Brain pericyte (primary cell): ENCODE data around the gene ZNF790.
"Not testable (repeated sequence)": the region's sequence is repeated elsewhere in the genome, so short reads cannot be mapped to it uniquely, and the experiment has no call there.

Experiments
- DNase-seq: peaks from one replicate; pipeline ENCODE4 v3.0.0-alpha.2; 2012; ENCODE audit warnings: low read depth, low spot score

The ZNF790 gene

DNA sequence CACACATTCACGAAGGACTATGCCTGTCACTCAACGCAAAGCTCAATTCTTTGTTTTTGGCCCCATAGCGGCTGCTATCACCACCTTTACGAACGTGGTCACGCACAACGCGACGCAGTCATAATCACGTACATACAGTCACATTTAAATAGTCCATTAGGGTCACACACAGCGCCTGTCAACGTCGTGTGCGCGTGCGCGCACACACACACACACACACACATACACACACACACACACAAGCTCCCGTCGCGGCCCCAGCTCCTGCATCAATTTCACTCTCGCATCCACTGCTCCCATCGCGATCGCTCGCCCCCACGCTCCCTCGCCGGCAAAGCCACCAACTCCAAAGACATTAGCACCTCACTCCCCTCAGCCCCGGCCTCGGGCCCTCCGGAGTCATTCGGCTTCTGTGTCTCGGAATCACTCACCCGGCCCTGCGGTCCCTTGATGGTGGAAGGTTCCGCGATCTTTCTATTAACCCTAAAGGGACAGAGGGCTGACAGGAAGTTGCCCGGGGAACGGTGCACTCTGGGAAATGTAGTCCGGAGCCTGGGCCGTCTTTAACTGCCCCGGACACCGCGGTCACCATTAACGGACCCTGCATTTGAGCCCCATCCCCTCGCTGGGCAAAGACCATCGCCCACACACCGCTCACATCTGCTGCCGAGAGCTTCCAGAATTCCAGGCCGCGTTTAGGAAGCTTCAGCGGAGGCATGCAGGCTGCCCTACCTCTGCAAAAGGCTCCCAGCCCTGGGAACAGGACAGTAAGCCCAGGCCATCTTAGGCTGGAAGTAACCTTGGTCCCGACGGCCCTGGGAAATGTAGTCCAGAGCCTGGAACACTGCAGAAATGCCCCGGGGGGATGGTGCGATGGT lies at the start of gene ZNF790:
TSS of gene ZNF790 (minus strand) at position 482 of the 878 bp plus-strand sequence. CDS start 12,768 bp downstream, outside the sequence.
- peak; percentile 68 for DNase-seq

DNA sequence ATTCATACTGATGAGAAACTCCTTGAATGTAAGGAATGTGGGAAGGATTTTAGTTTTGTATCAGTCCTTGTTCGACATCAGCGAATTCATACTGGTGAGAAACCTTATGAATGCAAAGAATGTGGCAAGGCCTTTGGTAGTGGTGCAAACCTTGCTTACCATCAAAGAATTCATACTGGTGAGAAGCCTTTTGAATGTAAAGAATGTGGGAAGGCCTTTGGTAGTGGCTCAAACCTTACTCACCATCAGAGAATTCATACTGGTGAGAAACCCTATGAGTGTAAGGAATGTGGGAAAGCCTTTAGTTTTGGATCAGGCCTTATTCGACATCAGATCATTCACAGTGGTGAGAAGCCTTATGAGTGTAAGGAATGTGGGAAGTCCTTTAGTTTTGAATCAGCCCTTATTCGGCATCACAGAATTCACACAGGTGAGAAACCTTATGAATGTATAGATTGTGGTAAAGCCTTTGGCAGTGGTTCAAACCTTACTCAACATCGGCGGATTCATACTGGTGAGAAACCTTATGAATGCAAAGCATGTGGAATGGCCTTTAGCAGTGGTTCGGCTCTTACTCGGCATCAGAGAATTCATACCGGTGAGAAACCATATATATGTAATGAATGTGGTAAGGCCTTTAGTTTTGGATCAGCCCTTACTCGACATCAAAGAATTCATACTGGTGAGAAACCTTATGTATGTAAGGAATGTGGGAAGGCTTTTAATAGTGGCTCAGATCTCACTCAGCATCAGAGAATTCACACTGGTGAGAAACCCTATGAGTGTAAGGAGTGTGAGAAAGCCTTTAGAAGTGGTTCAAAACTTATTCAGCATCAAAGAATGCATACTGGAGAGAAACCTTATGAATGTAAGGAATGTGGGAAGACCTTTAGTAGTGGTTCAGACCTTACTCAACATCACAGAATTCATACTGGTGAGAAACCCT lies 39.1 kb upstream of the ZNF790 start:
- no peak for DNase-seq

DNA sequence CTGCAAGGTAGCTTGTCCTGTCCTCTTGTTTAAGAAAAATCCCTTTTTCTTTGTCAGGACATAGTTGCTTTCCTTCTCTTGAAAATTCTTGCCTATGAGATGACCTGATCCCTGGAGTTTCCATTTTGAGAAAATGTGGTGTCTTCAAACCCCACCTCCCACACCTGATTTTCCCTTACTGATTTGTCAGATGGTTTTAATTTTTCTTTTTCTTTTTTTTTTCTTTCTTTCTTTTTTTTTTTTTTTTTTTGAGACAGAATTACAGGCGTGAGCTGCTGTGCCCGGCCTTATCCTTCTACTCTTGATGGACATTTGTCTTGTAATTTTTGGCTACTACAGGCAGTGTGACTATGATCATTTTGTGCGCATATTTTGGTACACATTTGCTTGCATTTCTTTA lies 13.7 kb upstream of the ZNF790 start:
- no peak for DNase-seq

DNA sequence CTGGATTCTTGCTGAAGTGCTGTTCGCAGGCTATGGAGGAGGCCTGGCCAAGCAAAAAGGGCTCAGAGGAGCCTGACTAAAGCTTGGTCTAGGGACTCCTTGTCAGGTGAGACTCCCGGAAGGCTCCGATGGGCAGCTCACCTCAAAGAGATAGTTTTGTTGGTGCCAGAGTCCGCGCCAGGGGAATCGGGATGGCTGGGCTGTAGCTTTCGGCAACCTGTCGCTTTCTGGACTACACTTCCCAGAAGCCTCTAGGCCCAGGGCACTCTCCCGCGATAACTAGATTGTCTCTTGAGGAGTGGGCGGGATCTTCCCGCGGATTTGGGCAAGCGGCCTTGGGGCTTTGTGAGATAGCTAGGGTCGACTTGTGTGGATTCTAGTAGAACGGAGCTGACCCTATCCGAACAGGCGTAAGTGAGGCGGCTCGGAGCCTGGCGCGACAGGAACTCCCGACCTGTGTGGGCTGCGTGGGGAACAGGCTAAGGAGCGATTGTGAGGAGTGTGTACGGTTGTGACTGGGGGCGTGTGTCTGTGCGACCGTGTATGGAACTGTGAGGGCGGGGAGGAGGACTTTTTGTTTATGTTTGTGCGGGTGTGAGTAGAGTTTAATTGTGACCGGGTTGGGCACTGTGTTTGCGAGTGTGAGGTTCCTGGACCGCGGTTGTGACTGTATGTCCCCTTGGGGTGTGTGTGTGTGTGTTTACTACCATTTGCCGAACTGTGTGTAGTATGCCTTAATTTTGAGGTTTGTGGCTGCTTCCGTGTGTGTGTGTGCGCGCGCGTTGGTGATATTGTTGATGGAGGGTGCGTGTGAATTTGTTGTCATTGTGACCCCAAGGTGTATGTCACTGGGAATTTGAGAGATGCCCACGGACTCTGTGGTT lies 12.6 kb upstream of the ZNF790 start, which contains the start of gene ZNF345:
TSS of gene ZNF345 (plus strand) at position 318 of the 884 bp plus-strand sequence. CDS start 25,955 bp downstream, outside the sequence.
- DNase-seq = peak; percentile 84

DNA sequence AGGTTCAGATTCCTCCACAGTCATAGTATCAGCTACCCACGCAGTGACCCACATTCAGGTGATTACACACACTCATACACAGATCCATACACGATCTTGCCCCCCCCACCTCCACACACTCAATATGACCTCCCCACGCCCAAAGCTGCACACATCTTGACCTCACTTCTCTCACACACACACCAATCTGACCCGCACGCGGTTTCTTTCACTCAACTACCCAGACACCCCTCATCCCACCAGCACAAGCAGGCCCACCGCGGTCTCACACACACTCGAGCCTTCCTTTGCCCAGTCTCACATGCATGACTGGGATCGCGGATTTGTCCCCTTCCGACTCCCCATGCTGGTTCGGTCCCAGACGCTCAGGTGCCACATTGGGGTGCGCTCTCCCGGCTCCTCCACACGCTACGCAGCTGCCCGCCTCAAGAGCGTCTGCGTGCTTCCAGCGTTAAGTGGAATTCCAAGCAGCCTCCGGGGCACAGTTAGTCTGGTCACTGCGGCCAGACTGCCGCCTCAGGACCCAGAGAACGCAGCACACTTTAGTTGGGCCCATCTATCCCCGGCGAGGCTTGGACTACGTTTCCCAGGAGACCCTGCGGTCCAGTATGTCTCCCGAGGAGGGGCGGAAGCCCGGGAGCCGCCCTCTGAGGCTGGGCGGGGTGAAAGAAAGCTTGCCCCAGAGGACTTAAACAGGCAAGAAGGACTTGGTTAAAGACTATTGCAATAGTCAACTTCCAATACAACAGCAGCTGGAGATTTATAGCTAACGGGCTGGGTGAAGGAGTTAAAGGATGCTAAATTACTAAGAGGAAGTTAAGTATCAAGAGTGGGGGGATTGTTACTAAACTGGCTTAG lies 11.7 kb upstream of the ZNF790 start:
- no peak for DNase-seq

DNA sequence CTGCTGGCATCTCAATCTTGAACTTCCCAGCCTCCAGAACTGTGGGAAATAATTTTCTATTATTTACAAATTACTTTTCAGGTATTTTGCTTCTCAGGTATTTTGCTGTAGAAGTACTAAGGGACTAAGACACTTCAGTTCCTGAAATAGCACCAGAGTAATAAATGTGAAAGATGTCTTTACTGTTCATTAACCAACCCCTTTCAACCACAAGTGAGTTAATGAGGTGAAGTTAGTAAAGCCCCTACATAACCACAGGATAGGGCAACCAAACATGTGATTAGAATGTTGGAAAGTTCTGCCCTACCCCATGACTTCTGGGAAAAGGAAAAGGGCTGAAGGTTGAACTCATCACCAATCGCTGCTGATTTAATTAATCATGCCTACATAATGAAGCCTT lies 9.8 kb upstream of the ZNF790 start:
- no peak for DNase-seq

DNA sequence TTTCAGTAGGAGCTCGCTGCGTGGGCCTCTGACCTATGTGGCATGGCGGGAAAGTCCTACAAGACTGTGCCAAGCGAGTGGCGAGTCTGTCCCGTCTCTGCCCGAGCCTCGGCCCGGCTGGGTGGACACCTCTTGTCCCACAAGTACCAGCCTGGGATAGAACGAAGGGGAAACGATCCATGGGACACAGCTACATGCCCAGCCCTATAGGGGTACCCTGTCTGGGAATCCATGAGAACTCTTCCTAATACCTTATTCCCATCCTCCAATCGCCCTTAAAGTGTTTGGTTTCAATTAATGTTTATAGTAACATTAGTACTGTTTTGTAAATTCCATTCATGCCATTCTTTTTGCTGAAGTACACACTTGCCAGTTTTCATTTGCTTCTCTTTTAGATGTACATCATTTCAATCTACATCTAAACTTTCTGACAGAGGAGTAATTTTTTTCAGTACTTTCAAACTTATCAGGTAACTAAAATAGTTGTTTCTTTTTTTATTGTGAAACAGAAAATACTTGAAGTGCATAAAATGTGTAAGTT lies 667 bp upstream of the ZNF790 start:
- no peak for DNase-seq

DNA sequence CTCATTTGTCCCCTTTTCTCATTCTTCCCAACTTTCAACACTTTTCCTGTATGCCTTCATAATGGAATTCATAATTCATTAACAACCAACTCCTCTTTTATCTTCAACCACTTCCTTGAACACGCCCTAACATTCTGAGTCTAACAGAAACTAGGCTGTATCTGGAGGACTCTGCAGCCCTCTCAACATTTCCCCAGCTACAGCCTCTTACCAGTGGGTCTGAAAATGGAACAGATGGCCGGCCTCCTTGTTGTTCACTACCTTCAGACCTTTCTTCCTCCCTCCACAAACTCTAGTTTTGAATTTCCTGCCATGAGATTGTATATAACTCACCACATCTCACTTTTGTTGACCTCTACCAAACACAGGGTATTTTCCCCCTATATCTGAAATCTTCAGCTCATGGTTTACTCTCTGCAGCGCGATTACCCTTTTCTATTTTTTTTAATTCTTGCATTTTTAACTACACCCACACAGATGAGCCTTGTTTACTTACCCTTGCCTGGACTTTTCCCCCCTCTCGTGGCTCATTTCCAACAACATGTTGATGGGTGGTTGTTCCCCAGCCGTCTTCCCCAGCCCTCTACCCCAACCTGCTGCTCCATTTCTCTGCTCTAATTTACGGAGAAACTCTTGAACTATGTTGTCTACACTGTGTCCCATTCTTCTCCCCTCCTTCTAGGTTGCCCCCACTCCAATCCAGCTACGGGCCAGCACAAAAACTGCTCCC lies 846 bp downstream of the ZNF790 start:
- DNase-seq = no peak

DNA sequence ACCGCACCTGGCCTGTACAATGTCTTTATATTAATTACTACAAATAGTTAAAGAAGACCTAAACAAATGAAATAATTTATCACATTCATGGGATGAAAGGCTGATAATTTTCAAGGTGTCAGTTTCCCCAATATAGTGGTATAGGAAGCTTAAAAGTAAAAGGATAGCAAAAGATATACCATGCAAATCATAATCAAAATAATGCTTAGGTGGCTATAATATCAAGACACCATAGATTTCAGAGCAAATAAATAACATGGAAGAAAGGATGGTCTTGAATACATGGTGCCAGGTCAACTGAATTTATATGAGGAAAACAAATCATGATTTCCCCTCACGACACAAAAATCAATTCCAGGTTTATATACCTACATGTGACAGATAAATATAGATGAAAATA lies 4.8 kb downstream of the ZNF790 start:
- no peak for DNase-seq

DNA sequence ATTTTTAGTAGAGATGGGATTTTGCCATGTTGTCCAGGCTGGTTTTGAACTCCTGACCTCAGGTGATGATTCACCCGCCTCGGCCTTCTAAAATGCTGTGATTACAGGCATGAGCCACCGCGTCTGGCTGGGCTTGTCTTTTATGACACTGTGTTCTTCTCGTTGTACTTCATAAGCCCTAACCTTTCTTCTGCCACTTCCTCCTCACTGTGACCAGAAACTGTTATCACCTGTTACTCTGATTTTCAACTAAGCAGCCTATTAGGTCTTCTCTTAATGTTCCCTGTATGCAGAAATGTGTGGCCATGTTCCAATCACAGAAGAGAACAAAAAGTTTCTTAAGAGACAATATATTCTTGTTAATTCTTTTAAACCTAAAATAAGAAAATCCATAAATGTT lies 16.4 kb downstream of the ZNF790 start:
- DNase-seq = no peak

DNA sequence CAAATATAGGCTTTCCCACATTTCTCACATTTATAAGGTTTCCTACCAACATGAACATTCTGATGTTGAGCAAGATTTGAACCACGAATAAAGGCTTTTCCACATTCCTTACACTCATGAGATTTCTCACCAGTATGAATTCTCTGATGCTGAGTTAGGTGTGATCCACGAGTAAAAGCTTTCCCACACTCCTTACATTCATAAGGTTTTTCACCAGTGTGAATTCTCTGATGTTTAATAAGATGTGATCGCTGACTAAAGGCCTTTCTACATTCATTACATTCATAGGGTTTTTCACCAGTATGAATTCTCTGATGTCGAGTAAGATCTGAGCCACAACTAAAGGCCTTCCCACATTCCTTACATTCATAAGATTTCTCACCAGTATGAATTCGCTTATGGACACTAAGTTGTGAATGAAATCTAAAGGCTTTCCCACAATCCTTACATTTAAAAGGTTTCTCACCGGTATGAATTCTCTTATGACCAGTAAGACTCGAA lies 19.0 kb downstream of the ZNF790 start:
- DNase-seq = no peak

DNA sequence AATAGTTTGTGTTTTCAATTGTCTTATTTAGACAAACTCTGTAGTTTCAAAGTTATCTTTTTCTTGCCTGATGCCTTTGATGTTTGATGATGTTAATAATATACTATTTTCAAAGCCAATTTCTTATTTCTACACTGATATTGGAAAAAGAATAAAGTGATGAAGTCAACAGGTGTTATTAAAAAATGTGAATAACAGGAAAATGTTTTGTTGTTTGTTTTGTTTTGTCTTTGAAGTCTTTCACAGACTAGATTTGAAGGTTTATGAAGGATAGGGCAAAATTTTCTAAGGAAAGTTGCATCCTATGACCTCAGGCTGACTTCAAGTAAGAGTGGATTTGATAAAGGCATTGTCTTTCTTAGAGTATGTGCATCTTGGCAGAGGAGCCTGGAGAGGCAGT lies 31.2 kb downstream of the ZNF790 start:
- no peak for DNase-seq

DNA sequence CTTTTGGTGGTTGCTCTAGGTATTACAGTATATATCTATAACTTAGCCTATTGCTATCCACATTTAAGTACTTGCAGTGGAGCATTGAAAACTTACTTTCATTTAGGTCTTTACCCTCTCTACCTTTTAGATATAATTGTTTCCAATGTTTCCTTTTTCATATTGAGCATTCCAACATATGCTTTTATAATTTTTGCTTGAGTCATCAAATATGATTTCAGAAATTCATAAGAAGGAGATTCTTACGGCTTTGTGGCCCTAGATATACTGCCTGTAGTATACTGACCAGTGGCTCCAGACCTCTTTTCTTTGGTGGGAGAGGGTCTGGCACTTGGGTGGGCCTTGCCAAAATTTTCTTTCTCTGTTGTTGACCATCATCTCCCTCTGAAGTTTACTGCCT lies 32.8 kb downstream of the ZNF790 start:
- DNase-seq = no peak

DNA sequence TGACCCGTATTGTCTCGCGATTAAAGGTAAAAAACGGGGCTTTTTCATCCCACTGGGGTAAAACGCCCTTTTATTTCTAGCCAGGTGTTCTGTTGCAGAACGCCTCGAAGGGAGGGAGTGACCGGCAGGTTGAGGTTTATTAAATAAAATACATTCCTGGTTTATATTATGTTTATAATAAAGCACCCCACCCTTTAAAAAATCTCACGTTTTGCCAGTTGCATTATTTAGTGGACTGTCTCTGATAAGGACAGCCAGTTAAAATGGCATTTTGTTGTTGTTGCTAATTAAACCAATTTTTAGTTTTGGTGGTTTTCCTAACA lies 40.4 kb downstream of the ZNF790 start:
- no peak for DNase-seq

DNA sequence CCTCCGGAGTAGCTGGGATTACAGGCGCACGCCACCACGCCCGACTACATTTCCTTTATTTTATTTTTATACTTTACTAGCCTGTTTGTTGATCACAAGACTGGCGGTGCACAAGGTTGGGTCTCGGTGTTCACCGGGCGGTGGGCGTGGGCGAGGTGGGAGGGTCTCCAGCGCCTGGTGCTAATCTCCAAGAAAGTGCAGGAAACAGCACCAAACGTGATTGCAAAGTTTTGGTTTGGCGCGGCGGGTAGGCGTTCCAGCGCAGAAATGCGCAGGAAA lies 41.5 kb downstream of the ZNF790 start:
- no peak for DNase-seq

DNA sequence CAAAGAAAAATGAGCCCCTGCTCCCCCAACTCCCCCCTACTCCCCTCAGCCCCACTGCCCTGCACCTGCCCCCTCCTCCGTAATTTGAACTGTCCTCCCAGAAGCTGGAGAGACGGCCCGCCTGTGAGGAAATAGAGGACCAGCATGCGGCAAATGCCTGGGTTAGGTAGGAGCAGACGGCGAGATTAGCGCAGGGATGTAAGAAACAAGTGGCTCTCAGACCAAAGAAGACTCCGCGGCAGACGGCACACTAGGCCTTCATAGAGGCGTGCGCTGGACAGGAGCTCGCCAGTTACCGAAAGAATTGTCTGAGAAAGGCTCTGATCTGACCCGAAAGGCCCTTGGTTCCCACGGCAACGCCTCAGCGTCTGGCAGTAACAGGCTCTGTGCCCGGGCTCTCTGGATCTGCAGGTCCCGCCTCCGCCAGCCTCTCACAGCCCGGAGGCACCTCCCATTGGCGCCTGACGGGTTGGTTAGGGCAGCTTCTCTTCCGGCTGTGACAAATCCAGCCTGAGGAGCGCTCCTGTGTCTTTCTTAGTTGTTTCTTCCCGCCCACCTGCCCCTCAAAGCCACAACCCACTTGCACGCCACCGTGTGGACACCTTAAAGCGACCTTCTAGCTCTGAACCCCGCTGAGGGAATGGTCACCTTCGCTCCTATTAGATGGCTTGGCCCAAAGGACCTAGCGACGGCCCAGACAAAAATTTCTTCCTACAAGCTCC lies 46.6 kb downstream of the ZNF790 start:
- DNase-seq = not testable (repeated sequence)

DNA sequence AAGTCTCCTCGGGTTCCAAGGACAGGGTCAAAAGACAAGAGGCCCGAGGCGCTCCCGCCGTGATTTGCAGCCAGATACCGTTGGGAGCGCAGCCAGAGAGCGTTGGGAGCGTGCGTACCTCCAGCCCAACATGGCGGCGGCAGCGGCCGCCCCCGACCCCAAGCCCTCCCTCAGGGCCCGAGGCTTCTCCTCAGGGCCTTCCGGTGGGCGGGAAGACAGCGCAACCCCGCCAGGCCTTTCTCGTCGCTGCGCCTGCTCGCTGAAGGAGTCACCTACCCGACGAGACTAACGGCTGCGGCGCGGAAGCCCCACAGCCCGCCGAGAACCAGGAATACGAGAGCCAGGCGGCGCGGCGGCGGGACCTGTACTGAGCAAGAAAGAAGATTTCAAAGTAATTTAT lies 62.4 kb downstream of the ZNF790 start:
- no peak for DNase-seq

DNA sequence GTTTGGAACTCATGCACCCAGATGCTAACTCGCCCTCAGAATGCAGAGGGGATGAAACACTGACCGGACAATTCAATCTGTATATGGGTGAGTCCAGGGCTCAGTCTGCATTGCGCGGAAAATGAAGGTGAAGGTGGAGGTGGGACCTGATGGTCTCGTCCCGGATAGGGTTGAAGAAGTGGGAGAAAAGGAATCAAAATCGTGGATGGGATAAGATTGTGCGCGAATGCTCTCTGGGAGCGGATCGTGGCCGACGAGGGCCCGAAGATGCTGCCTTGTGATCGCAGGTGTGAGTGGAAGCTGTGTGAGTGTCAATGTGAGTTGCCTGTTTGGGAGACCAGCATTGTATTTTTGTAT lies 65.0 kb downstream of the ZNF790 start:
- DNase-seq = no peak
